Embryonic facial prominence (tissue), 1 donor: ENCODE results near the gene RPS10.
A peak's percentile ranks its signal among the peaks of the same experiment; 100 is the strongest.
"Not testable (repeated sequence)": the region's sequence is repeated elsewhere in the genome, so short reads cannot be mapped to it uniquely, and the experiment has no call there.

ENCODE experiments used
- DNase-seq: peaks from one replicate; pipeline ENCODE4 v3.0.0-alpha.2; 2016; ENCODE audit errors: extremely low spot score

The RPS10 gene

DNA sequence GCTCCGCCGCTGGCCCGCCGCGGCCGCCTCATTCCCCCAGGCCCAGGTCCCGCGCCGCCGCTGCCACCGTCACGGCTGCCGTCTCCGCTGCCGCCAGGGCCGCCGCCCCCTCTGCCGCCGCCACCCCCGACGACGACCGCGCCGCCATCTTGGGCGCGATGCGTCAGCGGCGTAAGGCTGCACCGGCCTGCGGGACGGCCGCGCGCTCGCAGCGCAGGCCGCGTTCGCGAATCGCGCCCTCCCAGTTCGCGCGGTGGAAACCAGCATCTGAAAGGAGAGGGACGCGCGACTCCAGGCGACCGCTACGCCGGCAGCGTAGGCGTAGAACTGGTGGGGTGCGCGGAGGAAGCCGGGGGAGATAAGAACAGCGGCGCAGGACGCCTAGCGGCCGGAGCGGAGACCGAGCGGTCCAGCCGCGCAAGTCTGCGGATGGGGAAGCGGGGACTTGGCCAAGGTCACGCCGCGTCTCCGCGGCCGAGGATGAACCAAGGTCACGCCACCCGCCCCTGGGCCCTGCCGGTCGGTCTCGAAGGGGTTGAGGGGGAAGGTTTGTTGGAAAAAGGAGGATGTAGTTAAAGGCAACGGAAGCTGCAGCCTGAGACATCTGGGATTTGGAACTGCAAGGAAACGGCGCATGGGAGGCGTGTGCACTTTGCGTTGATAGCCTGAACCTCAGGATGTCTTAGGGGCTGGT lies 33.2 kb downstream of the RPS10 start, which contains the start of gene NUDT3:
Gene NUDT3 (minus strand): TSS at position 173 of the 694 bp plus-strand sequence. CDS start 307 bp downstream, outside the sequence.
- DNase-seq: peak; percentile 94

DNA sequence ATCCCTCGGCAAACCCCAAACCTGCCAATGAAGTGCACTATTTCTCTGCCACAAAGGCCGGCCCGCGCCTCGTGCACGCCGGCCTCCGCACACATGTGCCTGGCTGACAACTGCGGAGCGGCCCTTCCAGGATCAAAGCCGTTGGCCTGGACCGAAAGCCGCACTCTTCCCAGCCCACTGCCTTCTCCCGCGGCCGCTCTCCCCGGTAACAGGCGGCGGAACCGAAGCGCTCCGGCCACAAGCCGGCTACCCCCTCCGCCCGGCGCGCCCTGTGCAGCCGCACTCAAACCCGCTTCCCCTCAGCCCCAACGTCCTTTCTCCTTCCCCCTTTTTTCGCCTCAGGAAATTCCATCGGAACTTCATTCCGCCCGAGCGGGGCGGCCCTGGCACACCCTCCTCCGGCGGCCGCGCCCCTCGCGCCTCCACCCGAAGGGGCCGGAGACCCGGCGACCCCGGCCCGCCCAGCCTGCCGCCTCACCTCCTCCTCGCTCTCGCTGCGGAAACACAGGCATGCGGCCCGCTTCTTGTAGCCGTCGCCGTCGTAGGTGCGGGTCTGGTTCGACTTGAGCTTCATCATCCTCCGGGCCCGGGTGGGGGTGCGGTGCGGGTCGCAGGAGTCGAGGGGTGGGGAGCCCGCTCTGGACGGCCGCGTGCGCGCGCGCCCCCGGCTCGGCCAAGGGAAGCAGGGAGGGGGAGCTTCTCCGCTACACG lies 33.9 kb downstream of the RPS10 start:
- DNase-seq: no peak

DNA sequence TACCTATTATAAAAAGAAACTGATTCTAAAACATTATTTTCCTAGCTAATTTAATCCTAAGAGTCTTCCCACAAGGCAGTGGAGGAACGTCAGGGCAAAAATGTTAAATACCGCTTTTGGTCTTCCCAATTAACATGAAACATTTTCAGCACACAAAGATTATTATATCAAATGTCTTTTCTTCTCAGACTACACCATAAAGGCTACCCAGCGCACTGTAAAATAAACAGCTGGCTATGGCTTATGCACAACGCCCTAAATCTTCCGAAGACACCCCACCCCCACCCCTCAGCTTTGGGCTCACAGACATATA lies 34.4 kb downstream of the RPS10 start:
- no peak for DNase-seq

DNA sequence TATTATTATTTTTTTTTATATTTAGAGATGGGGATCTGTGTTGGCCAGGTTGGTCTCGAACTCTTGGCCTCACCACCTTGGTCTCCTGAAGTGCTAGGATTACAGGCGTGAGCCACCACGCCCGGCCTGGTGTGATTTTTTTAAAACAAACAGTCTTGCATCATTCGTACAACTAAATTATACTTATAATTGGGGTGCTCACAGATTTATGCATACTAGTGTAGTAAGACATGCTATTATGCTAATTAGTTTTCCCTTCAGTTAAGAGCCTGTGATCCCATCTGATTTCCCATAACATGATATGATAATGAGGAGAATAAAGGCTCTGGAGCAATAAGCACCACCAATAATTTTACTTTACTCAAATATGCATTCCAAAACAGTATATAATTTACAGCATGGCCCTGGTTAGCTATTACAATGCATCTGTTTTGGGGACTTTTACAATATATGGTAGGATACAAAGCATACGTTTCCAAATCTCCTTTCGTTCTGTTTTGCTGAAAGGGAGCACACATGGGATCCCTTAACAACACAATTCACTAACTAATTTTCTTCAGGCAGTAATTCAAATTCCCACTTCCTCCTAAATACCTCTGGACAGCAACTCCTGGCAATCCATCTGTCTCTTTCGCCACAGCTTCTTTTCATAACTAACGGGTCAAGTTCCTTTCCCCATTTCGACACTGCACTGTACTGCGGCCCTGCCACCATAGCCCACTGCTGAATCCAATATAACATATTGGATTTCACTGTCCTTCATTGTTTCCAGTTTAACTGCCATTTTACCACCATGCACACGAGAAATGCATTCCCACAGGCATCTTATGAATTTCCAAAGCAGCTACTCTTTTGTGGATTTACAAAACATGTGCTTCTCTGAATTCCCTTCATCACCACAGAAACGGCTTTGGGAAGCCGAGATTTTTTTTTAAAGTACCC lies 35.1 kb downstream of the RPS10 start:
- DNase-seq: peak; percentile 33

DNA sequence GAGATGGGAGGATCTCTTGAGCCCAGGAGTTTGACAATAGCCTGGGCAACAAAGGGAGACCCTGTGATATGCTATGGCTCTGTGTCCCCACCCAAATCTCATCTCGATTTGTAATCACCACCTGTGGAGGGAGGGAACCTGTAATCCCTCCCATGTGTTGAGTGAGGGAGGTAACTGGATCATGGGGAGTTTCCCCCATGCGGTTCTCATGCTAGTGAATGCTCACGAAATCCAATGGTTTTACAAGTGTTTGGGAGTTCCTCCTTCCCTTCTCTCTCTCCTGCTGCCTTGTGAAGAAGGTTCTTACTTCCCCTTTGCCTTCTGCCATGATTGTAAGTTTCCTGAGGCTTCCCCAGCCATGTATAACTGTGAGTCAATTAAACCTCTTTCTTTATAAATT lies 36.8 kb downstream of the RPS10 start:
- DNase-seq: no peak

DNA sequence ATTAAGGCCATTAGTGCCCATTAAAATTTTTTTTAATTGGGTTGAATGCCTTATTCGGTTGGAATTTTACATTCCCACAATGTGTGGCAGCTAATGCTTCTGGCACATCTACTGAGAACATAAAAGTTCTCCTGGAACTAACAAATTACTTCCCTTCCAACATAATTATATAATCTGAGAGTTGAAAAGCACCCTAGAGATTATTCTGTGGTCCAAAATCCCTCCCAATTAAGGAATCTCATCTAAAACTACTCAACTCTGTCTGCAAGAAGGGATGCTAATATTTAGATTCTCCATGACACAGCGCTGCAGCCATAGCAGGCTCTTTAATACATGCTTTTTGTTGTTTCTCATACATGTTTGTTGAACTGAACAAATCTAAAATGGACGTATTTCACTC lies 37.4 kb downstream of the RPS10 start:
- DNase-seq: no peak

DNA sequence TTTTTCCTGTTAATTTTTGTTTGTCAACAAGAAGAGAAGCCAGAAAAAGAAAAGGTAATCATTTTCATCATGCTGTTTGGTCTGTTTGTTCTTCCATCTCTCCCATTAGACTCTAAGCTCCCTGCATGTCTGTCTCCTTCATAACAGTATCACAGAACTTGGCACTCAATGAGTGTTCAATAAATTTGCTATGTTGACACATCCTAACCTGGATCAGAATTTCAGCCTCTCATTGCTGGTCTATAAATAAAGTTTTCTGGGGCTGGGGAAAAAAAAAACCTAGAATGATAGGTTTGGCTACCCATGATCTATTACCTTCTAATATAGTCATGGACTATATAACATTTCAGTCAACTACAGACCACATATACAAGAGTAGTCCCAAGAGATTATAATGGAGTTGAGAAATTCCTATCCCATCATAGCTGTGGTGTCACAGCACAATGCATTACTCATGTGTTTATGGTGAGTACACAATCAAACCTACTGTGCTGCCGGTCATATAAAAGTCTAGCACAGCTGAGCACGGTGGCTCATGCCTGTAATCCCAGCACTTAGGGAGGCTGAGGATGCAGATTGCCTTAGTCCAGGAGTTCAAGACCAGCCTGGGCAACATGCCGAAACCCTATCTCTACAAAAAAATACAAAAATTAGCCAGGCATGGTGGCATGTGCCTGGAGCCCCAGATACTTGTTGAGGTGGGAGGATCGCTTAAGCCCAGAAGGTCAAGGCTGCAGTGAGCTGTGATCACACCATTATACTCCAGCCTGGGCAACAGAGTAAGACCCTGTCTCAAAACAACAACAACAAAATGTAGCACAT lies 39.3 kb downstream of the RPS10 start:
- DNase-seq: no peak

DNA sequence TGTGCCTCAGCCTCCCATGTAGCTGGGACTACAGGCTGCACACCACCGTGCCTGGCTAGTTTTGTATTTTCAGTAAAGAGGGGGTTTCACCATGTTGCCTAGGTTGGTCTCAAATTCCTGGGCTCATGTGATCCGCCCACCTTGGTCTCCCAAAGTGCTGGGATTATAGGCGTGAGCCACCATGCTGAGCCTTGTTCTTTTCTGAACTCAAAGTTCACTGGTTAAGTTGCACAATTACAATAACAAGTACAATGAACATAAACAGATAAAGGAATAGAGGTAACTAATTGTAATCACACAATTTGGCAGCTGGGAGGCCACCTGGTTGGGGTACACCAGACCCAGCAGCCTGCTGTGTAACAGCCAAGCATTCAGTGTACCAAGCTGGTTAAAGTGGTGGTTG lies 40.1 kb downstream of the RPS10 start:
- DNase-seq: no peak

DNA sequence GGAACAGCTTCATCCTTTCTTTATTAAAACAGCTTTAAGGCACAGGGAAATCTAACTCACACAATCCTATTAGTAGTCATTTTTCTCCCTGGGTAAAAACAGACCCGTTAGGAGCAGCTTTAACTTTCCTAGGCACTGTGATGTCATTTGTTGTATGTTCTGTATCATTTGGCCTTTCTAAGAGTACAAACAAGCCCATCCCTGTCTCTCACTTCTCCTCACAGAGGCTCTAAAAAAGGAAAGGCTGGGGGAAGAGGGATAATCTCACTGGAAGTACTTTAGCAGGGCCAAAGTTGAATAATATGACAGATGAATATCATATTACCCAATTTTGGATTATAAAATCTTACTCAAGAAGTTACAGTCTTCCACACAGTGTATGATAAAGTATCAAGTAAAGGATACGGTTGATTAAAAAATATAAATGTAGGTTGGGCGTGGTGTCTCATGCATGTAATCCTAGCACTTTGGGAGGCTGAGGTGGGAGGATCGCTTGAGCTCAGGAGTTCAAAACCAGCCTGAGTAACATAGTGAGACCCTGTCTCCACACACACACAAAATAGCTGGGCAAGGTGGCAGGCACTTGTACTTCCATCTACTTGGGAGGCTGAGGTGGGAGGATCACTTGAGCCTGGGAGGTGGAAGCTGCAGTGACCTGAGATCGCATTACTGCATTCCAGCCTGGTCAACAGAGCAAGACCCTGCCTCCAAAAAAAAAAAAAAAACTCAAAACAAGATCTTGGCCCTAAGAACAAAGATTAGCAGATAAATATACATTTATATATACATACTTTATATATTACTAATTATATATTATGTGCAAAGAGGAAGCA lies 41.3 kb downstream of the RPS10 start:
- DNase-seq: no peak

DNA sequence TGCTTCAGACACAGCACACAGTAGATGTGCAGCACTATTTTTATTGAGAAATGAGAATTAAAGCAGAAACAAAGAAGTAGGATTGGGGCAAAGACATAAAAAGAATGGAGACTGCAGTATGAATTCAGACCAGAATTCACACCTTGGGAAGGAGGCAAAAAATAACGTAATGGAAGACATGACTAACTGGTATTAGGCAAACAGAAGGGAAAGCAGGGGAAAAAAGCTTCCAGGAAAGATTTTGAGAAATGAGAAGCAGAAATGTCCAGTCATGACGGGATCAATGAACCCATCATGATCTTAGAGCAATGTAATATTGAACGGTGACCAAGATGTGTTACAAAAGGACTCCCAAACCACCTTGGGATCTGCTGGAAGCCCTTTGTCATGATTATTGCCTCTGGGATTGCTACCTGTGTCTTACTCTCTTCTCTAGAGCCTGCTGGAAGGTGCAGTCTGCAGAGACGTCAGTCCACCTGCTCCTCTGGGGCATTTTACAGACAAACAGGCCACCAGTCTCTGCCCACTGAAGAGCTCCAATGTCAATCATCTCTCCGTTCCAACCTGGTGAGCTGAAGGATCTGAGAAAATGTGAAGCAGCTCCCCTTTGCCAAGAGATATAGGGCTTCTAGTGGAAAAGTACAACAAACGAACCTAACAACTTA lies 42.1 kb downstream of the RPS10 start:
- DNase-seq: no peak

DNA sequence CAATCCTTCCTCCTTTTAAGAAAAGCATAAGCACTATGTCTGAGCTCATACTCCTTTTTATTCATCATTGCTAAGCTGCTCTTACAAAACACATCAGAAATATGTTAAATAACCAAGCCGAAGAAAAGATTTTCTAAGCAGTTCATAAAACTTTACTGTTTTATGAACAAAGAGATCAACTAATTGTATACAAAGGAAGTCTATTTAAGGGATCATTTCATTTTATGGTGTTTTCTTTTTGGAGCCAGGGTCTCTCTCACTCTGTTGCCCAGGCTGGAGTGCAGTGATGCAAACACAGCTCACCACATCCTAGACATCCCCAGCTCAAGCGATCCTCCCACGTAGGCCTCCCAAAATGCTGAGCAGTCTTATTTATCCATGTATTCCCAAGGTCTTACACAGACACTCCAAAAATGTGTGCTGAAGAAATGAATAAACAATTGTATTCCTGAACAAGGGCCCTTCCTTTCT lies 42.7 kb downstream of the RPS10 start:
- no peak for DNase-seq

DNA sequence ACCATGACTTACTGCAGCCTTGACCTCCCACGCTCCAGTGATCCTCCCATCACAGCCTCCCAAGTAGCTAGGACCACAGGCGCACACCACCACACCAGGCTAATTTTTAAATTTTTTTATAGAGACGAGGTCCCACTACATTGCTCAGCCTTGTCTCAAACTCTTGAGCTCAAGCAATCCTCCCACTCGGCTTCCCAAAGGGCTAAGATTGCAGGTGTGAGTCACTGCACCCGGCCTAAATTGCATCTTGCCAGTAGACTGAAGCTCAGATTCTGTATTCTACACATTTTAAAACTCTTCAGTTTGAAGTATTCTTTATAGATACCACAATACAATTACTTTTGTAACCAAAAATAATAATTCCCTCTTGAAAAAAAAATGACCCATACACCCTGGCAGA lies 44.8 kb downstream of the RPS10 start:
- no peak for DNase-seq

DNA sequence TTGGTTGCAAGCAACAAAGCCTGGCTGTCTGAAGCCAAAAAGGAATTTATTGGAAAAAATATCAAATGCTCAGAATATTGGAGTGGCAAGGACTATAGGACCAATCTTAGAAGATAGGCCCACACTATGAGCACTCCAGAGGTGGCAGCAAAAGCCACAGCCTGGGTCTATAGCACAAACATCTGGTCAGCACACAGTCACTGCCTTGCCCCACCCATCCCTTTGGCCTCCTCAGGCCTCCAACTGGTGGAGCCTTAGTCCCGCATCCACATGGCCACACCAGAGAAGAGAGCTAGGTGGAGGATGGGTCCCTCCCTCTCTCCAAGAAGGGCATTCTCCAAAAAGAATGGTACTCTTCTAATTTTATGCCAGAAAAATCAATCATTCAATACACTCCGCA lies 47.4 kb downstream of the RPS10 start:
- DNase-seq: no peak

DNA sequence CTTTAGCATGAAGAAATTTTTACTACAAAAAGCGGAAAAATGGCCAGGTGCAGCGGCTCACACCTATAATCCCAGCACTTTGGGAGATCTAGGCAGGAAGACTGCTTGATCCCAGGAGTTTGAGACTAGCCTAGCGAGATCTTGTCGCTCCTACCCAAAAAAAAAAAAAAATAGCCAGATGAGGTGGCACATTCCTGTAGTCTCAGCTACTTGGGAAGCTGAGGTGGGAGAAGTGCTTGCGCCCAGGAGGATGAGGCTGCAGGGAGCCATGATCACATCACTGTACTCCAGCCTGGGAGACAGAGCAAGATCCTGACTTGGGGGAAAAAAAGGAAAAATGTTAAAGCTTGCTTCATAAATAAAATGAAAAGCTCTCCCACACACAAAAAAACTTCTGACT lies 47.9 kb downstream of the RPS10 start:
- DNase-seq: no peak

DNA sequence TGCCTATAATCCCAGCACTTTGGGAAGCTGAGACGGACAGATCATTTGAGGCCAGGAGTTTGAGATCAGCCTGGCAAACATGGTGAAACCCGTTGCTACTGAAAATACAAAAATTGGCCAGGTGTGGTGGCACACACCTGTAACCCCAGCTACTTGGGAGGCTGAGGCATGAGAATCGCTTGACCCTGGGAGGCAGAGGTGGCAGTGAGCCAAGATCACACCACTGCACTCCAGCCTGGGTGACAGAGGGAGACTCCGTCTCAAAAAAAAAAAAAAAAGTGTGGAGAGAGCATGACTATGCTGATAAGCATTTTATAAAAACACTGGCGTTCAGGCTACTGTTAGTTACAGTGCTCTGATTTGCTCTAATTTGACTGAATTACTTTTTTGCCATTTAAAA lies 48.3 kb downstream of the RPS10 start:
- DNase-seq: not testable (repeated sequence)

DNA sequence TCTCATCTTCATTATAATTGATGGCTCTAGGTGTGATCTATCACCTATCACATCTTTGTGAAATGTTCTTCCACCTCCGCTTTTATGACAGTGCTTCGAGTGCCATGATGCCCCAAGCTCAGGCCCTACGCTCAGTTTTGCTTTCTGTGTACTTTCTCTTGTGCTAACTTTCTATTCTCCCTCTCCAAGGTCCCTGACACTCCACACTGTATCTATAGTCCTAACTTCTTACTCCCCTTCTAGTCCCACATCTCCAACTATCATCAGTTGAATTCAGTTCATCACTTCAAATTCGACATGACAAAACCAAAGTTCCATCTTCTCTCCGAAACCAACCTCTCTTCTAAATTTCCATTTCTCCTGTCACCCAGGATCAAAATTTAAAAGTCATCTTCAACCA lies 50.0 kb downstream of the RPS10 start:
- DNase-seq: no peak

DNA sequence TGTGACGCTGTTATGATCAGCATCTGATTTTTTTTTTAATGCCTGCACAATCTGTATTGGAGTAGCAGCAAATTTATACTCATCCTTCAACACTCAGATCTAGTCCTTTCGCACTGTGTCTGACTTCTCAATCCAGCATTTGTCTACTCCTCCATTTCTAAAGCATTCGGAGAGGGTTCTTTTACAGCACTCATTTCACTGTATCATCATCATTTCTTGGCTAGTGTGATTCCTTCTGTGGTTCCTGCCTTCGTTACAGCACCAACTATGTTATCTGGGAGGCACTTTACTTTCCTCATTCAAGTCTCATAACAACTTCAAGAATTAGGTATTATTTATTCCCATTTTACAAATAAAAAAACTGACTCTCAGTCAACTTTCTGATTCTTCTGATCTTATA lies 51.4 kb downstream of the RPS10 start:
- DNase-seq: no peak

DNA sequence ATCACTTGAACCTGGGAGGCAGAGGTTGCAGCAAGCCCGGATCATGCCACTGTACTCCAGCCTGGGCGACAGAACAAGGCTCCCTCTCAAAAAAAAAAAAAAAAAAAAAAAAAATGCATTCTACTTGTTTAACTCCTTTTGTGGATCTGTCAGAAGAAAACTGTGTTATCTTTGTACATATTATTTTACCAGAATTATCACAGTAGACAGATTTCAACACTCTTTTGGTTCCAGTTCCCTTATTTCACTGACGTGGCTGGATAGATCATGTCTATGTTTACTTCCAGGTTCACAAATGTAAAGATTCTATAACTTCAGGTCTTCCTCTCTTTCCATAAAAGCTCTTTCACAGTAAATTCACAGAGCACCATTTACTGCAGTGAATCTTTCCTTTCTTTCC lies 51.8 kb downstream of the RPS10 start:
- no peak for DNase-seq

DNA sequence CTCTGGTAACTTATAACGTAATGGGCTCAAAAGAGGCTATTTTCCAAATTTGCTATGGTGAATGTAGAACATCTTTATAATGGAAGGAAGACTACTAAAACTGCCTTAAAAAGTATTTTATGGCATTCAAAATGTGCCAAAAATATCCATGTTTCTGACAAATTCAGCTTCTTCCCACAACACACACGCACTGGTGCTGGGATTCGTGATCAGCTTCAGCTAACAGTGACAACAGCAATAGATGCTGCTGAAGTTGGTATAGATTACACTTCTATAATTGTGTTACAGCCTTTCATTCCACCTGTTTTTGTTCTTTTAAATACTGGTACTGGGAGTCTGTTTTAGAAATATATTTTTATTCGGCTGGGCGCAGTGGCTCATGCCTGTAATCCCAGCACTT lies 52.4 kb downstream of the RPS10 start:
- DNase-seq: no peak

DNA sequence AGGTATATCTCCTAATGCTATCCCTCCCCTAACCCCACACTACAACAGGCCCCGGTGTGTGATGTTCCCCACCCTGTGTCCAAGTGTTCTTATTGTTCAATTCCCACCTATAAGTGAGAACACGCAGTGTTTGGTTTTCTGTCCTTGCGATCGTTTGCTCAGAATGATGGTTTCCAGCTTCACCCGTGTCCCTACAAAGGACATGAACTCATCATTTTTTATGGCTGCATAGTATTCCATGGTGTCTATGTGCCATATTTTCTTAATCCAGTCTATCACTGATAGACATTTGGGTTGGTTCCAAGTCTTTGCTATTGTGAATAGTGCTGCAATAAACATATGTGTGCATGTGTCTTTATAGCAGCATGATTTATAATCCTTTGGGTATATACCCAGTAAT lies 54.0 kb downstream of the RPS10 start:
- not testable (repeated sequence) for DNase-seq
